HL-60 (cell line): ENCODE measurements around the gene DAP.

Source experiments
- GABPA ChIP-seq: IDR thresholded peaks from 2 replicates; pipeline ENCODE4 v1.6.1; 2012; ENCODE audit warnings: low read depth
- REST ChIP-seq: IDR thresholded peaks from 2 replicates; pipeline ENCODE4 v1.6.1; 2012; ENCODE audit warnings: low read depth; ENCODE audit not compliant: insufficient replicate concordance
- SPI1 ChIP-seq: IDR thresholded peaks from 2 replicates; pipeline ENCODE4 v1.6.1; 2012; ENCODE audit warnings: low read depth, mild to moderate bottlenecking, borderline replicate concordance
- TF ChIP-seq, protein P1 (sequence below): IDR thresholded peaks from one replicate; pipeline ENCODE4 v1.5.1; 2011; ENCODE audit warnings: low read length, control low read depth, inconsistent platforms; ENCODE audit not compliant: insufficient read depth

- TF ChIP-seq, protein P1, sequence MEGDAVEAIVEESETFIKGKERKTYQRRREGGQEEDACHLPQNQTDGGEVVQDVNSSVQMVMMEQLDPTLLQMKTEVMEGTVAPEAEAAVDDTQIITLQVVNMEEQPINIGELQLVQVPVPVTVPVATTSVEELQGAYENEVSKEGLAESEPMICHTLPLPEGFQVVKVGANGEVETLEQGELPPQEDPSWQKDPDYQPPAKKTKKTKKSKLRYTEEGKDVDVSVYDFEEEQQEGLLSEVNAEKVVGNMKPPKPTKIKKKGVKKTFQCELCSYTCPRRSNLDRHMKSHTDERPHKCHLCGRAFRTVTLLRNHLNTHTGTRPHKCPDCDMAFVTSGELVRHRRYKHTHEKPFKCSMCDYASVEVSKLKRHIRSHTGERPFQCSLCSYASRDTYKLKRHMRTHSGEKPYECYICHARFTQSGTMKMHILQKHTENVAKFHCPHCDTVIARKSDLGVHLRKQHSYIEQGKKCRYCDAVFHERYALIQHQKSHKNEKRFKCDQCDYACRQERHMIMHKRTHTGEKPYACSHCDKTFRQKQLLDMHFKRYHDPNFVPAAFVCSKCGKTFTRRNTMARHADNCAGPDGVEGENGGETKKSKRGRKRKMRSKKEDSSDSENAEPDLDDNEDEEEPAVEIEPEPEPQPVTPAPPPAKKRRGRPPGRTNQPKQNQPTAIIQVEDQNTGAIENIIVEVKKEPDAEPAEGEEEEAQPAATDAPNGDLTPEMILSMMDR, result no peak
- TF ChIP-seq REST, result no peak
- no peak for TF ChIP-seq GABPA
- no peak for TF ChIP-seq SPI1
Measured at GRCh38 chr5:10709933-10710332, 51.1 kb downstream of the DAP start.
